NCI-H510A treated with DMSO at 0.1 percent for 48 hours (cell line): ENCODE measurements around the gene STRA6.

Source experiments
- DNase-seq: peaks from one replicate; lab custom pipeline; 2025; lab: John Stamatoyannopoulos, UW

STRA6 gene

DNA sequence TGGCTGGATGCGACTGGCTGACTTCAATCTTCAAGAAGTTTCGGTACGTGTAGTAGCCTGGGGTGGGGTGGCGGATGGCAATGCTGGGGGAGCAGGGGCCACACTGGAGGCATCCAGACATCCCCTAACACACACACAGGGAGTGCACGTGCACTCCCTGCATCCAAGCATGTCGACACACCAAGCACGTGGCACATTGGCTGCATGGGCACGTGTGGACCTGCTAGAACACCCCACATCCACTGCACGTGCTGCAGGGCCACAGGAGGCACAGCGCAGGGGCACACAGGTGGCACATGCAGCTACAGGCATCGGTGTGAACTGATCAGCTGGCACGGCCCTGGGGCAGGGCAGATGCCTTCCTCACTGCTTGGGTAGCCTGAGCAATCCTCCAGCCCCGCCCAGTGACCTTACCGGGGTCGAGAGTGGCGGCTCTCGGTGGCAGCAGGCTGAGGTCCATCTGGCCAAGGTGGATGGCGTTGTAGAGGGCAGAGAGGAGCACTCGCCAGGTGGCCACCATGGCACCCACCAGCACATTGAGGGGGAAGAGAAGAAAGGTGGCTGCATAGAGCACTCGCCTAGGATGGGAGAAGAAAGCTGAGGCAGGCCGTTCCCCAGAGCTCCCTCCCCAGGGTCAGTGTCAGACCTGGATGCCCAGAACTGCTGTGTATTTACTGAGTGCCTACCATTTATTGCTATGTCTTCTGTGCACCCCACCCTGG, 21.5 kb downstream of the STRA6 start:
- DNase-seq, result no peak

DNA sequence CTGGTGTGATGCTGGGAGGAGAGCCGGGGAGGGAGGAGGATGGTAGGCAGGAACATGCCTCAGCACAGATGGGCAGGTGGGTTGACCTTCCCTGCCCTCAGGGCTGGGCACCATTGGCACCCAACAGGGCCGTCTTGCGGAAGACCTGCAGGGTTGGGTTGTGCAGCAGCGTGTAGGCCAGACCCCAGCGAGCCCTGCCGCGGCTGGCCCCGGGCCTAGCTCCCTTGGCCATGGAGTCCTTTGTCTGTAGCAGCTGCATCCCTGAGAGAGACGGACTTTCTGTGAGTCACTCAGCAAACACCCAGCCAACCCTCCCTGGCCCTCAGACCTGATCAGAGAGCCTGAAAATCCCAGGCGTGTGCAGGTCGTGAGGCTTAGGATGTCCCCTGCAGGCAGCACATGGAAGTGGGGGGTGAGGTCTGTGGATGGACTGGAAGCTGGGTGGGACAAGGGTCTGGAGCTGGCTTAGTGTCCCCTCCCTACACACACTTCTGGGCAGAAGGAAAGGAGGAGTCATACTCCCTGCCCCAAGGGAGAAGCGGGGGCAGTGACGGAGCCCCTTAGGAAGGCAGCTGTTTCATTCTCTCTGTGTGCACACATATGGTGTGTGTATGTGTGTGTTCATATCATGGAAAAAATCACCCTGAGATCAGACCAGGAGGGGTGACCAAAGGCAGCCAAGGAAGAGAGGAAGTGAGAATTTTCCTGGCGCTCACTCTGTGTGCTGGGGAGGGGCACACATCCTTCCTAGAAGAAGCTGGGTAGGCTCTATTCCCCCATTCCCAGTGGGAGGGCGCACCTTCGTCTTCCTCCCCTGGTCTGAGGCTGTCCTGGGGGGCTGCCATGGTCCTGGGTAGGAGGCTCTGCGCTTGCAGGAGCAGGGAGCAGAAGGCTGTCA, 22.4 kb downstream of the STRA6 start:
- no peak for DNase-seq

DNA sequence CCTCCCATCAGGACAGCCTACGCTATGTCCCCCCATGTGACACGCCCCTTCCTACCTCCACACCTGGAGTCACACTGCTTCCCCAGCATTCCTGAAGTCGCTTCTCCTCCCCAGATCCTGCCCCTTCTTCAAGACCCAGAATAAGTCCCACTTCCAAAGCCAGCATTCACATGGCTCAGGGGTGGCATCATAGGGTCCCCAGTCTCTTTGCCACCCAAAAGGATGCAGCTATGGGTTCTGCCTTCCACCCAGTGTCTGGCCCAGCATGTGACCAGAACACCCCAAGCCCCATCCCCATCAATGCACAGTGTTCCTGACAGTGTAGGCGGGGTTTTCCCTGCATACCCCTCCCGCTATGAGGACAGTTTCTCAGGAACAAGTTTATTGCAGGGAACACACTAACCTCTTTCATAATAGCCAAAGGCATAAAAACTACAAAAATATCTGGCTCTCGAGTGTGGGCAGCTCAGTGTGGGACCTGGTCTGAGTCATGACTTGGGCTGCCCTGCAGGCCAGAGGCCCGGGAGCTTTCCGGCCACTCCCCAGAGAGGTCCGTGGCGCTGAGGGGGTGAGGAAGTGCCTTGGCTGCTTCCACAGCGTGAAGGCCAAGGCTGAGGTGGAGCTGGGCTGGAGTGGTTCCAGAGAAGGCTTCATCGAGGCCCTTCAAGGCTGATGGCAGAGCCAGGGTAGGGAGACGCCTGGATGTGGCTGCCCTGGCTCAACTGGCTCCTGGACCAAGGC, 23.3 kb downstream of the STRA6 start:
- DNase-seq, result no peak

DNA sequence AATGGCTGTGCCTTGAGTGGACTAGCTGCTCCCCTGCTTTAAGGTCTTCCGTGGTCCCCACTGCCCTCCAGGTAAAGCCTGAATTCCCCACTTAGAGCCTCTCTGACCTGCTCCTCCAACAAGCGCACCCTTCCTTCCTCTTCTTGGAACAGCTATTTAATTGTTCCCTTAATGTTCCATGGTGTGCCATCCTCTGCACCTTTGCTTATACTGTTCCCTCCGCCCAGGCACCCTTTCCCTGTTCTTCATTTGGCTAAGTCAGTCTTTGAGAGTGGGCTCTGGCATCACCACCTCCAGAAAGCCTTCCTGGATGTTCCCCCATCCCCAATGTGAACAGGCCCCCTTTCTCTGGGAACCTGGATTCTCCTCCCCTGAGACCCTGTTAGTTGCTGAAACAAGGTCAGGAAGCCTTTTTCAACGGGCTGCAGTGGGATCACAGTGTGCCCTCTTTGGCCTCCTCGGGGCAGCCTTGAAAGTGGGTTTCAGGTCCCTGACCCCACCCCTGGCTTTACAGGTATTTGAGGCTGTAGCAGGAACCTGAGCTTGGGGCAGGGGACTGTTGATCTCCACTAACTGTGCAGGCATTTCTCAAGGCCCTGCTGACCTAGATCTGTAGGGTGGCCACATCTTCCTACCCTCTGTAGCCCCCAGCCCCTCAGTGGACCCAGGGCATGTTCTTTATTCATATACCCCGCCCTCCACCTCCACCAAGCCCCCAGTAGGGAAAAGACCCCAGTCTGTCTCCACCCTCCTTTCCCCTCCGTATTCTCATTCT, 24.1 kb downstream of the STRA6 start:
- no peak for DNase-seq

DNA sequence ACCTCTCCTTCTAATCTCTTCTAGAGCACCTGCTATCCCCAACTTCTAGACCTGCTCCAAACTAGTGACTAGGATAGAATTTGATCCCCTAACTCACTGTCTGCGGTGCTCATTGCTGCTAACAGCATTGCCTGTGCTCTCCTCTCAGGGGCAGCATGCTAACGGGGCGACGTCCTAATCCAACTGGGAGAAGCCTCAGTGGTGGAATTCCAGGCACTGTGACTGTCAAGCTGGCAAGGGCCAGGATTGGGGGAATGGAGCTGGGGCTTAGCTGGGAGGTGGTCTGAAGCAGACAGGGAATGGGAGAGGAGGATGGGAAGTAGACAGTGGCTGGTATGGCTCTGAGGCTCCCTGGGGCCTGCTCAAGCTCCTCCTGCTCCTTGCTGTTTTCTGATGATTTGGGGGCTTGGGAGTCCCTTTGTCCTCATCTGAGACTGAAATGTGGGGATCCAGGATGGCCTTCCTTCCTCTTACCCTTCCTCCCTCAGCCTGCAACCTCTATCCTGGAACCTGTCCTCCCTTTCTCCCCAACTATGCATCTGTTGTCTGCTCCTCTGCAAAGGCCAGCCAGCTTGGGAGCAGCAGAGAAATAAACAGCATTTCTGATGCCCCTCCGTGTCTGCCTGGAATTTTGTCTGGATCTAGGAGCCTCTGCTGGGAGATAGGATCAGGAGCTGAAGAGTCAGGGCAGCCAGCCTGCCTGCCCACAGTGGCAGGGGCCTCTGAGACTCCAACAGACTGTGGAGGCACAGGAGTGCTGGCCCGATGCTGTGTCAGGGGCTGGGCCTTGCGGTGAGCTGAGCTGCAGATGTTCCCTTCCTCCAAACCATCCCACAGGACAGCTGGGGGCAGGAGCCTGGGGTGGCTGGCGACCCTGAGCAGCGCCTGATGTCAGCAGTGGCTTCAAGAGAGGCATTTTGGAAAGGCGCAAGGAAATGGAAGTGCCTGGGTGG, 26.0 kb downstream of the STRA6 start:
- no peak for DNase-seq

DNA sequence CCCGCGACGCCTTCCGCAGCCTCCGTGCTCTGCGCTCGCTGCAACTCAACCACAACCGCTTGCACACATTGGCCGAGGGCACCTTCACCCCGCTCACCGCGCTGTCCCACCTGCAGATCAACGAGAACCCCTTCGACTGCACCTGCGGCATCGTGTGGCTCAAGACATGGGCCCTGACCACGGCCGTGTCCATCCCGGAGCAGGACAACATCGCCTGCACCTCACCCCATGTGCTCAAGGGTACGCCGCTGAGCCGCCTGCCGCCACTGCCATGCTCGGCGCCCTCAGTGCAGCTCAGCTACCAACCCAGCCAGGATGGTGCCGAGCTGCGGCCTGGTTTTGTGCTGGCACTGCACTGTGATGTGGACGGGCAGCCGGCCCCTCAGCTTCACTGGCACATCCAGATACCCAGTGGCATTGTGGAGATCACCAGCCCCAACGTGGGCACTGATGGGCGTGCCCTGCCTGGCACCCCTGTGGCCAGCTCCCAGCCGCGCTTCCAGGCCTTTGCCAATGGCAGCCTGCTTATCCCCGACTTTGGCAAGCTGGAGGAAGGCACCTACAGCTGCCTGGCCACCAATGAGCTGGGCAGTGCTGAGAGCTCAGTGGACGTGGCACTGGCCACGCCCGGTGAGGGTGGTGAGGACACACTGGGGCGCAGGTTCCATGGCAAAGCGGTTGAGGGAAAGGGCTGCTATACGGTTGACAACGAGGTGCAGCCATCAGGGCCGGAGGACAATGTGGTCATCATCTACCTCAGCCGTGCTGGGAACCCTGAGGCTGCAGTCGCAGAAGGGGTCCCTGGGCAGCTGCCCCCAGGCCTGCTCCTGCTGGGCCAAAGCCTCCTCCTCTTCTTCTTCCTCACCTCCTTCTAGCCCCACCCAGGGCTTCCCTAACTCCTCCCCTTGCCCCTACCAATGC, 27.1 kb downstream of the STRA6 start:
- no peak for DNase-seq

DNA sequence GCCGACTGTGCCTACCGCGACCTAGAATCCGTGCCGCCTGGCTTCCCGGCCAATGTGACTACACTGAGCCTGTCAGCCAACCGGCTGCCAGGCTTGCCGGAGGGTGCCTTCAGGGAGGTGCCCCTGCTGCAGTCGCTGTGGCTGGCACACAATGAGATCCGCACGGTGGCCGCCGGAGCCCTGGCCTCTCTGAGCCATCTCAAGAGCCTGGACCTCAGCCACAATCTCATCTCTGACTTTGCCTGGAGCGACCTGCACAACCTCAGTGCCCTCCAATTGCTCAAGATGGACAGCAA, 27.7 kb downstream of the STRA6 start:
- DNase-seq, result no peak

DNA sequence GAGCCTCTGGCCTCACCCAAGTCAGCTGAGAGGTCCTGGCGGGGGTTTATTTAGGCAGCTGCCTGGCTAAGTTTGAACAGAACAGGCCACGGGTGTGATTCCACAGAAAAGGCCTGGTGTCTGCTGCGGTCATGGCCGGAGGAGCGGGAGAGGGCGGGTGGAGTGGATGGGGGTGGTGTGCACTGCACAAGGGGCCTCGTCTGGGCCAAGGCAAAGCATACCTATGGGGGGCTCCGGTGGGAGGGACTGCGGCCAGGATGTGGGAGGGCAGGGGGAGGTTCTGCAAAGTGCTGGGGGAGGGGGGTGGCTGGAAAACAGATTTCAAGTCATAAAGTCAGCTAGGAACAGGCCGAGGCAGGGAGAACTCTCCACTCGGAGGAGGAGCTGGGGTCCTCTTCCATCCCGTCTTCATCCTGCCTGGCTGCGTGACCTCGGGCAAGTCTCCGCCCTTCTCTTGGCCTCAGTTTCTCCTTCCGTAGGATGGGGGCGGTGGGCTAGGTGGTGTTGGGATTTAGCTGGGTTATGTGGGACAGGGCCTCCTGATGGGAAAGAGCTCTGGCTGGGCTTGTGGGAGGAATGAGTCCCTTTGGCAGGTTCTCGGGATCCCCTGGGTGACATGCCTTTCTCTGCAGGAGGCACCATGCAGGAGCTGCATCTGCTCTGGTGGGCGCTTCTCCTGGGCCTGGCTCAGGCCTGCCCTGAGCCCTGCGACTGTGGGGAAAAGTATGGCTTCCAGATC, 28.2 kb downstream of the STRA6 start:
- DNase-seq, result no peak

DNA sequence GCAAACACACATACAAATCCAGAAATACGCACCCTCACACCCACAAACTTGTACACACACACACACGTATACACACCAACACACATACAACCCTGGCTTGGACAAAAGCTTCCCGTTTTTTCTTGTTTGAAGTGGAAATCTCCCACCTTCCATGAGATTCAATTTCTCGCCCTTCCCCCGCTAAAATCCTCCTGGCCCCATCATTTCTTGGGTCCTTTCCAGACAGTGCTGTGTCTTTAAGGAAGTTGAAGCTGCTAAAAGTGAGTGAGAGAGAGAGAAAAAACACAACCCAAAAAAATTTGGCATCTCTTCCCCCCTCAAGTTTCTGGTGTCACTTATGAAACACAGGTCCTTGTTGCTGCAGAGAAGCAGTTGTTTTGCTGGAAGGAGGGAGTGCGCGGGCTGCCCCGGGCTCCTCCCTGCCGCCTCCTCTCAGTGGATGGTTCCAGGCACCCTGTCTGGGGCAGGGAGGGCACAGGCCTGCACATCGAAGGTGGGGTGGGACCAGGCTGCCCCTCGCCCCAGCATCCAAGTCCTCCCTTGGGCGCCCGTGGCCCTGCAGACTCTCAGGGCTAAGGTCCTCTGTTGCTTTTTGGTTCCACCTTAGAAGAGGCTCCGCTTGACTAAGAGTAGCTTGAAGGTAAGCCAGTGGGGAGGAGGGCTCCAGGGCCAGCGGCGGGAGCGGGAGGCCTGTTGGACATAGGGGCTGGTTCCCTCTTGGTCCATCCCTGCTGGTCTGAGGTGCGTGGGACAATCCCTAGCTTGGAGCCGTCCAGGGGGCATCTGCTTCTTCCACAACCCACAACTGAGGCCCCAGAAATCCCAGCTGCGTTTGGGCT, 29.0 kb downstream of the STRA6 start, which contains the start of gene ISLR:
TSS of gene ISLR (plus strand) at position 331 of the 839 bp plus-strand sequence. CDS start 1,149 bp downstream, outside the sequence.
- no peak for DNase-seq

DNA sequence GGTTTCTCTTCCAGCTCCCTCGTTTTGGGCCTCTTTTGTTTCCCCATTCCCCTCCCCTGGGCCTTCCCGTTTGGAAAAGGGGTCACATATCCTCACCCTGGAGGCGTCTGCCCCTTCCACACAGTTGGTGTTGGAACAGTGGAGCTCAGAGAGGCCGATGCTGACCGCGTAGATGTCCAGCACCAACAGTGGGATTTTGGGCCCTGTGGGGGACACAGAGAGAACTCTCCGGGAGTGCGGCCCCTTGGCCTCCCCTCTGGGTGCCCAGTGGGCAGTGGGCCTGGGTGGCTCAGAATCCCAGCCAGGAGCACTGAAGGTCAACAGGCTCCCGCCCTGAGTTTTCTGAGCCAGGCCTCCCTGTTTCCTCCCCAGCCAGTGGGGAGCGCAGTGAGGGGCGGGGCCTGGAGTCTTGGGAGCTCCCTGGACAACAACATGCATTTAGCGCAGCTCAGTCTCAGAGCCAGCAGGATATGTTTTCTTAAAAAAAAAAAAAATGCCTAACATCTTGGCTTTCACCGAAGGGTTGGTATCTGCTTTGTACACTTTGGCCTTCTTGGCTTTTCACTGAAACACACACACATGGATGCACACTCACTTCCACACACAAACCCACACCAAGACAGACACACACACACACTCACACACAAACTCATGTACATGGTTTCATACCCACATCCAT, 29.7 kb downstream of the STRA6 start:
- DNase-seq, result peak; percentile 11

DNA sequence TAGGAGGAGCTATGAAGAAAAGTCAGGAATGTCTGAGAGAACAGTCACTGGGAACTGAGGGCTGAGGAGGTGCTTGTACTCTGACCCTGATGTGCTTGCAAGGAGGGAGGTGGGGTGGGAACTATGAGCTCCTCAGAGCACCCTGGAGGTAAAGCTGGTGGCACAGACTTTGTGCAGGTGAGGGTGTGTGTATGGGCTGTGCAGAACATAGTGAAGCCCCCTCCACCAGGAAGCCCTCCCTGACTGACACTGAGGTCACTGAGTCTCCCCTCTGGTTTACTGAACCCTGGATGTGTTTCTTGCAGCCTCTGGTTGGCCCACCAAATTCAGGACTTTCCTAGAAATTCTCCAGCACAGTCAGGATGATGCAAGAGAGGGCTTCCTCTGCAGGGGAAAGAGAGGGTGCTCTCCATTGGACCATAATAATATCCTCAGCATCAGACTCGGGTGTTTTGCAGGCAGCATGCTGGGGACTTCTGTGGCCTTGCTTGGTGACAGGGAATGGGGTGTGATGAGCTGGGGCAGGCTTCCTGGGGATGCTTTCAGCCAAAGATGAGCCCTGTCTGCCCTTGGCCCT, 30.5 kb downstream of the STRA6 start:
- DNase-seq, result no peak

DNA sequence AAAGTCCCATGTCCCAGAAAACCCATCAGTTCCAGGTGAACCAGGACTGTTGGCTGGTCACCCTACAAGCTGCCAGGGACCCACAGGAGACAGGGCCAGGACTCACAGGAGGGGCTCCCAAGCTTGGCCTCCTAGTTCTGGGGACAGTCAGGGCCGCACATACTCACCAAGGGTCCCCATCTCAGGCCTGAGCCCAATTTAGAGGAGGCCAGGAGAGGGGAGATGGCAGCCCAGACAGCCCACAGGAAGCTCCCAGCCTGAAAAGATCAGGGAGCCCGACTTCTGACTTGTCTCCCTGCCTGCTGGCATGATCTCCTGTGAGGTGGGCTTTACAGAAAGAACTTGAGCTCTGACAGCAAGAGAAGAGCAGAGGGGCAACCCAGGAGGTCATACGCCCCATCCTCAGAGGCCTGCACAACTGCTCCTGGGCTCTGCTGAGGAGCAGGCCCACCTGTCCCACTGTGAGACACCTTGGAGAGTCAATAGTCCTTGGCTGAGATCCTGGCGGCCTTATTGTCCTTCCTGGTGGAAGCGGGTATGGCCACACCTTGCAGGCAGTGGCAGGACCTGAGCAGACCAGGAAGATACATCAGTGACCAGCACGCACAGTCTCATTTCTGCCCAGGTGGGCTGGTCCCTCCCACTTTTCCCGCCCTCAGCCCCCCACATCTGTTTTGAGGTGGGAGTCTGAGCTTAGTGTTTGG, 31.6 kb downstream of the STRA6 start:
- DNase-seq, result no peak

DNA sequence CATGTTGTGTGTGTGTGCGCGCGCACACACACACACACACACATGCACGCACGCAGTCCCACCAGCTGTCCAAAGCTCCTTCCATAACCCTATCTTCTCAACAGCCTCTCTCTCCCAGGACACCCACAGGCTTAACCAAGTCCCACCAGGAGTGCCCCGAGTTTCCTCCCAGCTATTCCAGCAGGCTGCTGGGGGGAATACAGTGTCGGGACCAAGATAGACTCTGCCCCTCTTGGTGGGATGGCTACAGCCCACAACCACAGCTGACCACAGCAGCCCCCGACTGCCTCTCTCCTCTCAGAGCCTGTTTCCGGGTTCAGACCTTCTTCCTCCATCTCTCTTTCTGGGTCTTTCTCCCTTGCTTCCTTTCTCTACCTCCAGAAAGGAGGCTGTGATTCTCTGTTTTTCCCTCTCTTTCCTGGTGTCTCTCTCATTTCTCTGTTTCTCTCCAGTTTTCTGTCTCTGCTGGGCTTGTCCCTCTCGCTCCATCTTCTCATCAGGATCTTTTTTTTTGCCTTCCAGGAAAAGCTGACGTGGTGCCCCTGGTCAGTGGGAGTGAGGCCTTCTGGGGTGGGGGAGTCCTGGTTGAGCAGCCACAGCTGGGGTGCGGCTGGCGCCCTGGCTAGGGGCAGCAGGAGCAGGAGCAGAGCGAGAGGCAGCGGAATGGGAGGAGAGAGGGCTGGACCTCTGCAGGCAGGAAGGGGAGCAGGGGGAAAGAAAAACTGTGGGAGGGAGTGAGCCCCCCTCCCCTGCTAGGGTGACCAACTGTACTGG, 32.3 kb downstream of the STRA6 start:
- no peak for DNase-seq

DNA sequence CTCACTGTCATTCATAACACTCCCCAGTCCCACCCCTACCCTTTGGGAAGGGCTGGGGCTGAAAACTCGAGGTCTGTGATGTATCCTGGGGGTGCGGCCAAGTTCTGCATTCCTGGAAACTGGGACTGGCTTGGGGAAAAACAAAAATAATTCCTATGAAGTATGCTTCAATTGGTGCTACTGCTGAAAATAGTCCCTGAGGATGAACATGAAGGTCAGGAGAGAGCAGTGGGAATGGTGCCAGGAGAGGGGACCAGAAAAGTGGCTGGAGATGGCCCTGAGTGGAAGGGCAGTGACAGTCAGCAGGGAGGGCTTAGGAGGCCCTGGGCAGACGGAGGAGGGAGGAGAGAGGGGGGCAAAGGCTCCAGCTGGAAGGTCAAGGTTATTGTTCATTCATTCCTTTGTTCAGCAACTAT, 33.9 kb downstream of the STRA6 start:
- no peak for DNase-seq

DNA sequence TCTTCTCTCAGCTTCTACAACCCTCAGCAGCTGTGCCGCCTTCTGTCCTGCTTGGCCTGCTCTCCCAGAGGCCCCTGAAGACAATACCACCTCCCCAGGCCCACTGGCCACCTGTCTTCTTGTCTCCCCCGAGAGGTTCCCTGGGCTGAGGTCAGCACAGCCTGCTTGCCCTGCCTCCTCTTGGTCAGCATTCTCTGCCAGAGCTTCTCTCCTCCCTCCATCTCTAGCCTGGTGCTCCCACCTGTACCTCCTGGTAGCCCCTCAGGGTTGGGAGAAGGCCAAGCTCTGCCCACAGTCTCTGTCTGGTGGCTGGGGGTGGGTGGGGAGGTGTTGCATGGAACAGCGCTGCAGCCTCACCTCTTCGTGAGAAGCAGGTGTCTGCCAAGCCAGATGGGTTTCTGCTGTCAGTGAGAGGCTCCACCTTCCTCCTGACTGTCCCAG, 34.7 kb downstream of the STRA6 start:
- DNase-seq, result peak; percentile 6

DNA sequence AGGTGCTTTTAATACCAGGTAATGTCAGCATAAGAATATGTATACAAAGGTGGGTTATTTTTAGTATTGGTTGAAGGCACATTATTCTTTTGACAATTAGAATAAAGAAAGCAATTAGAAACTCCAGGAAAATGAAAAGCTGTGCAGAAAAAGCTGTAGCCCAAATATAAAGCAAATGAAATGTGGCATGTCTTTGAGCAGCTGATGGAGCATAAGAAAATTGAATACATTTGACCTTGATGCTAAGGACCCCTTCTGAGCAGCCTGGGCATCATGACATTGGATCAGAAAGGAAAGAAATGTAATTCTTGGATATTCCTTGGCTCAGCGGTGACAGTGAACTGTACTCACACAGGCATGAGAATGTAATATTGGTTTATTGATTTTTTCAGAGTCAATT, 37.1 kb downstream of the STRA6 start:
- no peak for DNase-seq
